SK-N-SH (cell line): ENCODE results near the gene TBC1D9B. TPM values are rescaled to one million over a fixed set of nuclear protein-coding genes. Genes with fewer than 3 reads are reported as not detected.
A peak's percentile ranks its signal among the peaks of the same experiment; 100 is the strongest.

ENCODE experiments used
- CTCF ChIA-PET: fragments of 300-600, 350-600 bp; formaldehyde crosslinking; extraction: SDS; loops from one replicate; lab custom pipeline; 2021; lab: Yijun Ruan, JAX
- POLR2A ChIA-PET: fragments of 350-600 bp; sonication (Branson Sonifier 250); formaldehyde crosslinking; extraction: SDS; loops from one replicate; lab custom pipeline; 2020; ENCODE audit warnings: antibody characterized with exemption, inconsistent platforms; lab: Yijun Ruan, JAX
- DNase-seq: peaks from one replicate; pipeline ENCODE4 v3.0.0; 2012
- H2AFZ ChIP-seq: fragments of 200-600 bp; sonication (generic); 2 replicates; pipeline ENCODE4 v1.8.1; 2016; ENCODE audit warnings: antibody characterized with exemption, mild to moderate bottlenecking, low read depth
- H3F3A ChIP-seq: fragments of 200-600 bp; sonication (generic); replicated peaks from 2 replicates; pipeline ENCODE3; 2016; ENCODE audit warnings: antibody characterized with exemption, mild to moderate bottlenecking; ENCODE audit not compliant: insufficient read depth
- H3K27ac ChIP-seq, 2 experiments: fragments of 200-500 bp in 1 of 2; fragments of 200-600 bp in 1 of 2; sonication (Bioruptor generic) in 1 of 2; sonication (generic), shearing (Covaris generic) in 1 of 2; 2 replicates each; pipeline versions ENCODE4 v1.5.1 to v1.6.1; 2014 to 2016; ENCODE audit warnings: low read depth in 2 of 2, inconsistent platforms in 1 of 2, low read length in 1 of 2, mild to moderate bottlenecking in 1 of 2, mixed read lengths in 1 of 2
- H3K27me3 ChIP-seq: fragments of 200-600 bp; sonication (generic), shearing (Covaris generic); 2 replicates; pipeline ENCODE4 v1.6.1; 2016; ENCODE audit warnings: mixed run types; ENCODE audit not compliant: insufficient read depth
- H3K36me3 ChIP-seq, 2 experiments: fragments of 200-500 bp in 1 of 2; fragments of 200-600 bp in 1 of 2; sonication (Bioruptor generic) in 1 of 2; sonication (generic) in 1 of 2; replicated peaks in 1 of 2; 2 replicates each; pipeline versions ENCODE3 to v1.5.1; 2014 to 2016; ENCODE audit warnings: low read length in 1 of 2, mild to moderate bottlenecking in 1 of 2; ENCODE audit not compliant: insufficient read depth in 2 of 2, control insufficient read depth in 1 of 2
- H3K4me1 ChIP-seq, 2 experiments: fragments of 200-500 bp in 1 of 2; fragments of 200-600 bp in 1 of 2; sonication (Bioruptor generic) in 1 of 2; sonication (generic), shearing (Covaris generic) in 1 of 2; 2 replicates each; pipeline versions ENCODE4 v1.5.1 to v1.6.1; 2014 to 2016; ENCODE audit warnings: low read depth in 1 of 2, low read length in 1 of 2, mixed run types in 1 of 2; ENCODE audit not compliant: insufficient read depth in 2 of 2, control insufficient read depth in 1 of 2
- H3K4me2 ChIP-seq: fragments of 200-600 bp; sonication (generic), shearing (Covaris generic); 2 replicates; pipeline ENCODE4 v1.6.1; 2017; ENCODE audit warnings: mixed run types
- H3K4me3 ChIP-seq, 2 experiments: fragments of 200-500 bp in 1 of 2; fragments of 200-600 bp in 1 of 2; sonication (Bioruptor generic) in 1 of 2; sonication (generic), shearing (Covaris generic) in 1 of 2; 2 replicates each; pipeline versions ENCODE4 v1.5.1 to v1.8.1; 2014 to 2016; ENCODE audit warnings: low read depth in 2 of 2, inconsistent platforms in 1 of 2, low read length in 1 of 2, mild to moderate bottlenecking in 1 of 2, mixed read lengths in 1 of 2, moderate library complexity in 1 of 2
- H3K79me2 ChIP-seq: fragments of 200-600 bp; sonication (generic); 2 replicates; pipeline ENCODE4 v1.8.1; 2017; ENCODE audit warnings: mild to moderate bottlenecking; ENCODE audit not compliant: insufficient read depth
- H3K9ac ChIP-seq: fragments of 200-600 bp; sonication (generic); 2 replicates; pipeline ENCODE4 v1.6.1; 2017; ENCODE audit warnings: mixed run types
- H3K9me2 ChIP-seq: fragments of 200-600 bp; sonication (generic); 2 replicates; pipeline ENCODE4 v1.6.1; 2017; ENCODE audit warnings: mixed run types
- H3K9me3 ChIP-seq: fragments of 200-600 bp; sonication (generic); 2 replicates; pipeline ENCODE4 v1.6.1; 2017; ENCODE audit warnings: mixed run types, mild to moderate bottlenecking, moderate library complexity
- H4K20me1 ChIP-seq: fragments of 200-600 bp; sonication (generic); 2 replicates; pipeline ENCODE4 v1.6.1; 2017; ENCODE audit warnings: mild to moderate bottlenecking, mixed run types; ENCODE audit not compliant: insufficient read depth
- CHD2 ChIP-seq: fragments of 150-350 bp; IDR thresholded peaks from 2 replicates; pipeline ENCODE4 v1.6.1; 2018; ENCODE audit warnings: low read length; ENCODE audit not compliant: partially characterized antibody
- EZH2phosphoT487 ChIP-seq: fragments of 200-600 bp; sonication (generic); IDR thresholded peaks from 2 replicates; pipeline ENCODE4 v1.6.1; 2017; ENCODE audit warnings: low read depth, mixed run types, mild to moderate bottlenecking, antibody characterized with exemption, moderate library complexity, borderline replicate concordance
- GABPA ChIP-seq: IDR thresholded peaks from 2 replicates; pipeline ENCODE4 v1.4.0; 2012; ENCODE audit warnings: low read depth, mild to moderate bottlenecking
- GATA2 ChIP-seq: sonication (generic); formaldehyde crosslinking; IDR thresholded peaks from 2 replicates; pipeline ENCODE4 v1.5.0; 2020; ENCODE audit warnings: mild to moderate bottlenecking, missing genetic modification reagents
- JUND ChIP-seq: IDR thresholded peaks from 2 replicates; pipeline ENCODE4 v1.4.0; 2012
- MAX ChIP-seq: IDR thresholded peaks from 2 replicates; pipeline ENCODE4 v1.4.0; 2012; ENCODE audit warnings: low read depth
- MXI1 ChIP-seq: IDR thresholded peaks from 2 replicates; pipeline ENCODE4 v1.6.1; 2012; ENCODE audit warnings: mild to moderate bottlenecking, low read depth, low read length, improper control_type of control experiment
- NFIC ChIP-seq: IDR thresholded peaks from 2 replicates; pipeline ENCODE4 v1.4.0; 2012; ENCODE audit warnings: borderline replicate concordance
- POLR2AphosphoS5 ChIP-seq: IDR thresholded peaks from 2 replicates; pipeline ENCODE4 v1.6.1; 2012; ENCODE audit warnings: low read depth, low read length
- RCOR1 ChIP-seq: fragments of 150-350 bp; IDR thresholded peaks from 2 replicates; pipeline ENCODE4 v1.6.1; 2017; ENCODE audit warnings: antibody characterized with exemption, low read length
- RFX5 ChIP-seq: IDR thresholded peaks from 2 replicates; pipeline ENCODE4 v1.6.1; 2012; ENCODE audit warnings: mild to moderate bottlenecking, improper control_type of control experiment, low read length
- RXRA ChIP-seq: IDR thresholded peaks from 2 replicates; pipeline ENCODE4 v1.4.0; 2012; ENCODE audit warnings: low read depth, mild to moderate bottlenecking, borderline replicate concordance
- SIN3A ChIP-seq: IDR thresholded peaks from 2 replicates; pipeline ENCODE4 v1.6.1; 2012; ENCODE audit warnings: low read depth, mild to moderate bottlenecking, low read length, moderate library complexity, borderline replicate concordance
- SMC3 ChIP-seq: IDR thresholded peaks from 2 replicates; pipeline ENCODE4 v1.6.1; 2012; ENCODE audit warnings: low read depth, low read length, improper control_type of control experiment
- TEAD4 ChIP-seq: IDR thresholded peaks from 2 replicates; pipeline ENCODE4 v1.4.0; 2012; ENCODE audit warnings: mild to moderate bottlenecking, borderline replicate concordance; ENCODE audit not compliant: insufficient read depth
- ZBTB33 ChIP-seq: IDR thresholded peaks from 2 replicates; pipeline ENCODE4 v1.4.0; 2012; ENCODE audit warnings: low read depth, borderline replicate concordance
- WGBS: methylation state at CpG from one replicate; pipeline ENCODE4 v1.1.6; 2017; ENCODE audit warnings: low lambda C conversion rate; 5-methylcytosine and 5-hydroxymethylcytosine counted together
- polyA plus RNA-seq, 3 experiments: library from polyadenylated mRNA; depleted of rRNA; stranded (reverse); fragments of >200 nt; gene quantifications; 2 replicates each; pipeline ENCODE4 v1.2.3, GENCODE V29; 2012

TBC1D9B gene
- polyA plus RNA-seq, 1 of the 3 experiments (the other 2 are of a cell fraction): 75.6 TPM

- Histone ChIP-seq H3F3A (no peaks in the 10 kb centered on the region), H3K9ac (no peak overlapping the region), H4K20me1 (no peaks in the 10 kb centered on the region), H3K79me2 (no peaks in the 10 kb centered on the region), H3K4me1 (no peaks in the 10 kb centered on the region), H2AFZ (no peak overlapping the region), H3K4me3 (no peak overlapping the region), H3K4me2 (no peak overlapping the region), H3K9me2 (no peaks in the 10 kb centered on the region), H3K9me3 (no peaks in the 10 kb centered on the region), H3K27ac (no peak overlapping the region), H3K36me3 (peaks cover 23 to 70% of the 10 kb centered on the region in 2 experiments), H3K27me3 (no peaks in the 10 kb centered on the region)
- WGBS: 90% methylated on average over 14 of the region's 21 CpGs
- no peak for TF ChIP-seq GABPA
- TF ChIP-seq SMC3: peak; percentile 11; the same call in 1 of the 2 replicates
- POLR2A ChIA-PET: interaction anchor here (0.5 kb wide), 1 partner anchor 1002 kb away, joined by 4 read pairs; no protein-coding TSS in a partner anchor
- DNase-seq: peak; percentile 45
- CTCF ChIA-PET: interaction anchor here (1.0 to 1.4 kb wide), 2 partner anchors 46 to 224 kb away, joined by 4 read pairs; partner anchors contain the start of gene SQSTM1
Observed at GRCh38 chr5:179866241-179867078, 41.2 kb downstream of the TBC1D9B start.

- no peaks in the 10 kb centered on the region for H4K20me1 ChIP-seq
- H3K27me3 ChIP-seq: no peaks in the 10 kb centered on the region
- 95% methylated on average over 9 of the region's 15 CpGs for WGBS
- H3K4me3 ChIP-seq: no peak overlapping the region
- H3K27ac ChIP-seq: no peak overlapping the region
- no peak overlapping the region for H2AFZ ChIP-seq
- H3K9ac ChIP-seq: no peak overlapping the region
- H3K9me3 ChIP-seq: no peaks in the 10 kb centered on the region
- no peaks in the 10 kb centered on the region for H3K9me2 ChIP-seq
- ChIA-PET CTCF (no interaction called here), POLR2A (interaction anchor here (0.5 kb wide), 1 partner anchor 1001 kb away, joined by 4 read pairs; no protein-coding TSS in a partner anchor)
- no peak for DNase-seq
- TF ChIP-seq MAX (no peak), JUND (no peak), RXRA (no peak), GATA2 (no peak), SMC3 (no peak), ZBTB33 (no peak), GABPA (no peak), RCOR1 (no peak), SIN3A (no peak), NFIC (no peak), TEAD4 (no peak), POLR2AphosphoS5 (no peak), CHD2 (no peak), EZH2phosphoT487 (no peak), RFX5 (no peak), MXI1 (no peak)
- H3K79me2 ChIP-seq: no peaks in the 10 kb centered on the region
- H3K4me1 ChIP-seq: no peaks in the 10 kb centered on the region
- H3K4me2 ChIP-seq: no peak overlapping the region
- H3K36me3 ChIP-seq: peaks cover 28 to 65% of the 10 kb centered on the region in 2 experiments
- peaks cover 3% of the 10 kb centered on the region for H3F3A ChIP-seq
Observed at GRCh38 chr5:179865491-179866240, 42.0 kb downstream of the TBC1D9B start.
